NT2/D1 (cell line): ENCODE results near the gene ZEB2.

Source experiments
- YY1 ChIP-seq: IDR thresholded peaks from 2 replicates; pipeline ENCODE4 v1.6.1; 2011; ENCODE audit not compliant: insufficient read length, insufficient read depth
- ZNF274 ChIP-seq: IDR thresholded peaks from 2 replicates; pipeline ENCODE4 v1.6.1; 2011; ENCODE audit warnings: mild to moderate bottlenecking, low read depth, low read length

GRCh38 chr2:144516981-144517865, 2.7 kb downstream of the ZEB2 start:
- no peak for TF ChIP-seq YY1
- no peak for TF ChIP-seq ZNF274
